ENCODE data around the gene SPIN2B. TPM values are rescaled to one million over a fixed set of nuclear protein-coding genes. Genes with fewer than 3 reads are reported as not detected.
"Not testable (repeated sequence)": the region's sequence is repeated elsewhere in the genome, so short reads cannot be mapped to it uniquely, and the experiment has no call there.

The SPIN2B gene
- total RNA-seq, 1 experiment from 2014 or later, result 13.9 TPM

DNA sequence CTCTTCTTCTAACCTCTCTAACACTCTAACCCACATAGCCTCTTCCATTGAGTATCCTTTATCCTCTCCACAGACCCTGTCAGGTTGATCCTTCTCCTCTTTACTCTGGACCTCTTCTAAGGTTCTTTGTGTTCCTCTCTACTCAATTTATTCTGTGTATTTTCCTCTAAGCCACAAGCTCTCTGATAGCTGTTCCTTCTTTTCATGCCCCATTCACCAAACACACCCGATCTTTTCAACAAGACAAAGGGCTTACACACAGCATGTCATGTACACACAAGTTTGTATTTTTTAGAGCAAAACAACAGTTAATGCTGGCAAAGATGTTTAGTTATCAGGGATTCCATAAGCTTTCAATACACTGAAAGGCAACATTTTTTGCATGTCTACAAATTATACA is 1.9 kb downstream of the SPIN2B start:
- no peaks in the 10 kb centered on the region for H3K9me3 Mint-ChIP-seq
- no peaks in the 10 kb centered on the region for H3K27me3 Mint-ChIP-seq (ENCODE audit: low read depth)
- TF ChIP-seq GRHL2 (CRISPR knock-in tag; IDR thresholded peaks at IDR 0.05; ENCODE audit: insufficient replicate concordance, severe bottlenecking), result no peak
- TF ChIP-seq, protein P1, sequence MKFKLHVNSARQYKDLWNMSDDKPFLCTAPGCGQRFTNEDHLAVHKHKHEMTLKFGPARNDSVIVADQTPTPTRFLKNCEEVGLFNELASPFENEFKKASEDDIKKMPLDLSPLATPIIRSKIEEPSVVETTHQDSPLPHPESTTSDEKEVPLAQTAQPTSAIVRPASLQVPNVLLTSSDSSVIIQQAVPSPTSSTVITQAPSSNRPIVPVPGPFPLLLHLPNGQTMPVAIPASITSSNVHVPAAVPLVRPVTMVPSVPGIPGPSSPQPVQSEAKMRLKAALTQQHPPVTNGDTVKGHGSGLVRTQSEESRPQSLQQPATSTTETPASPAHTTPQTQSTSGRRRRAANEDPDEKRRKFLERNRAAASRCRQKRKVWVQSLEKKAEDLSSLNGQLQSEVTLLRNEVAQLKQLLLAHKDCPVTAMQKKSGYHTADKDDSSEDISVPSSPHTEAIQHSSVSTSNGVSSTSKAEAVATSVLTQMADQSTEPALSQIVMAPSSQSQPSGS (CRISPR knock-in tag; IDR thresholded peaks at IDR 0.05; ENCODE audit: borderline replicate concordance, low read depth), result no peak
- TF ChIP-seq TEAD1 (CRISPR knock-in tag; IDR thresholded peaks at IDR 0.05), result no peak
- TF ChIP-seq ATF3 (CRISPR knock-in tag; conservative IDR thresholded peaks at IDR 0.05), result no peak
- no peak for TF ChIP-seq ZNF396 (CRISPR knock-in tag; IDR thresholded peaks at IDR 0.05; ENCODE audit: borderline replicate concordance)
- no peak for TF ChIP-seq NFE2L1 (CRISPR knock-in tag; IDR thresholded peaks at IDR 0.05)
- no peak for TF ChIP-seq SMAD4 (CRISPR knock-in tag; IDR thresholded peaks at IDR 0.05)
- TF ChIP-seq, protein P2, sequence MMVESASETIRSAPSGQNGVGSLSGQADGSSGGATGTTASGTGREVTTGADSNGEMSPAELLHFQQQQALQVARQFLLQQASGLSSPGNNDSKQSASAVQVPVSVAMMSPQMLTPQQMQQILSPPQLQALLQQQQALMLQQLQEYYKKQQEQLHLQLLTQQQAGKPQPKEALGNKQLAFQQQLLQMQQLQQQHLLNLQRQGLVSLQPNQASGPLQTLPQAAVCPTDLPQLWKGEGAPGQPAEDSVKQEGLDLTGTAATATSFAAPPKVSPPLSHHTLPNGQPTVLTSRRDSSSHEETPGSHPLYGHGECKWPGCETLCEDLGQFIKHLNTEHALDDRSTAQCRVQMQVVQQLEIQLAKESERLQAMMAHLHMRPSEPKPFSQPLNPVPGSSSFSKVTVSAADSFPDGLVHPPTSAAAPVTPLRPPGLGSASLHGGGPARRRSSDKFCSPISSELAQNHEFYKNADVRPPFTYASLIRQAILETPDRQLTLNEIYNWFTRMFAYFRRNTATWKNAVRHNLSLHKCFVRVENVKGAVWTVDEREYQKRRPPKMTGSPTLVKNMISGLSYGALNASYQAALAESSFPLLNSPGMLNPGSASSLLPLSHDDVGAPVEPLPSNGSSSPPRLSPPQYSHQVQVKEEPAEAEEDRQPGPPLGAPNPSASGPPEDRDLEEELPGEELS (CRISPR knock-in tag; IDR thresholded peaks at IDR 0.05), result no peak
- no peak for TF ChIP-seq NR2C2 (CRISPR knock-in tag; IDR thresholded peaks at IDR 0.05)
- no peak for TF ChIP-seq ZNF232 (CRISPR knock-in tag; IDR thresholded peaks at IDR 0.05)
- no peak for TF ChIP-seq USF1 (CRISPR knock-in tag; IDR thresholded peaks at IDR 0.05)
- TF ChIP-seq NFYB (CRISPR knock-in tag; conservative IDR thresholded peaks at IDR 0.05; ENCODE audit: low read depth), result no peak
- TF ChIP-seq, protein P3, sequence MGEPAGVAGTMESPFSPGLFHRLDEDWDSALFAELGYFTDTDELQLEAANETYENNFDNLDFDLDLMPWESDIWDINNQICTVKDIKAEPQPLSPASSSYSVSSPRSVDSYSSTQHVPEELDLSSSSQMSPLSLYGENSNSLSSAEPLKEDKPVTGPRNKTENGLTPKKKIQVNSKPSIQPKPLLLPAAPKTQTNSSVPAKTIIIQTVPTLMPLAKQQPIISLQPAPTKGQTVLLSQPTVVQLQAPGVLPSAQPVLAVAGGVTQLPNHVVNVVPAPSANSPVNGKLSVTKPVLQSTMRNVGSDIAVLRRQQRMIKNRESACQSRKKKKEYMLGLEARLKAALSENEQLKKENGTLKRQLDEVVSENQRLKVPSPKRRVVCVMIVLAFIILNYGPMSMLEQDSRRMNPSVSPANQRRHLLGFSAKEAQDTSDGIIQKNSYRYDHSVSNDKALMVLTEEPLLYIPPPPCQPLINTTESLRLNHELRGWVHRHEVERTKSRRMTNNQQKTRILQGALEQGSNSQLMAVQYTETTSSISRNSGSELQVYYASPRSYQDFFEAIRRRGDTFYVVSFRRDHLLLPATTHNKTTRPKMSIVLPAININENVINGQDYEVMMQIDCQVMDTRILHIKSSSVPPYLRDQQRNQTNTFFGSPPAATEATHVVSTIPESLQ (CRISPR knock-in tag; IDR thresholded peaks at IDR 0.05), result no peak
- TF ChIP-seq, protein P4, sequence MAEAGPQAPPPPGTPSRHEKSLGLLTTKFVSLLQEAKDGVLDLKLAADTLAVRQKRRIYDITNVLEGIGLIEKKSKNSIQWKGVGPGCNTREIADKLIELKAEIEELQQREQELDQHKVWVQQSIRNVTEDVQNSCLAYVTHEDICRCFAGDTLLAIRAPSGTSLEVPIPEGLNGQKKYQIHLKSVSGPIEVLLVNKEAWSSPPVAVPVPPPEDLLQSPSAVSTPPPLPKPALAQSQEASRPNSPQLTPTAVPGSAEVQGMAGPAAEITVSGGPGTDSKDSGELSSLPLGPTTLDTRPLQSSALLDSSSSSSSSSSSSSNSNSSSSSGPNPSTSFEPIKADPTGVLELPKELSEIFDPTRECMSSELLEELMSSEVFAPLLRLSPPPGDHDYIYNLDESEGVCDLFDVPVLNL (CRISPR knock-in tag; IDR thresholded peaks at IDR 0.05; ENCODE audit: borderline replicate concordance, low read depth), result no peak
- TF ChIP-seq ZNF263 (CRISPR knock-in tag; IDR thresholded peaks at IDR 0.05; ENCODE audit: low read depth), result no peak
- TF ChIP-seq MXD4 (CRISPR knock-in tag; IDR thresholded peaks at IDR 0.05; ENCODE audit: borderline replicate concordance), result no peak
- TF ChIP-seq CBFB (CRISPR knock-in tag; IDR thresholded peaks at IDR 0.05; ENCODE audit: low read depth), result no peak
- ATAC-seq (no peak), DNase-seq (ENCODE audit: low spot score) (no peak)
- POLR2A ChIA-PET, result no interaction called here
- no peak overlapping the region for H3K4me3 Mint-ChIP-seq
- peaks cover 11% of the 10 kb centered on the region for H3K36me3 Mint-ChIP-seq
- peaks cover 2% of the 10 kb centered on the region; the same call in 1 of the 2 replicates for H3K4me1 Mint-ChIP-seq
- CTCF ChIA-PET, result no interaction called here
- no peak overlapping the region for H3K27ac Mint-ChIP-seq

- POLR2A ChIA-PET; CTCF ChIA-PET; H3K4me1 Mint-ChIP-seq; H3K9me3 Mint-ChIP-seq; ATAC-seq; H3K27me3 Mint-ChIP-seq (ENCODE audit: low read depth); DNase-seq (ENCODE audit: low spot score); H3K4me3 Mint-ChIP-seq; H3K27ac Mint-ChIP-seq: not testable (repeated sequence)
- peaks cover 11% of the 10 kb centered on the region for H3K36me3 Mint-ChIP-seq
Measured at GRCh38 chrX:57117566-57117965, 3.8 kb downstream of the SPIN2B start.

Measured in WTC11 (cell line).